Endothelial cell of umbilical vein (primary cell): ENCODE measurements around the gene KCNA2.

Source experiments
- EZH2 ChIP-seq: IDR thresholded peaks from 2 replicates; pipeline ENCODE4 v1.6.1; 2012; ENCODE audit warnings: borderline replicate concordance, low read depth, mild to moderate bottlenecking, moderate library complexity, low read length, inconsistent platforms; ENCODE audit not compliant: severe bottlenecking
- FOS ChIP-seq: IDR thresholded peaks from 2 replicates; pipeline ENCODE4 v1.6.1; 2011; ENCODE audit warnings: mild to moderate bottlenecking, low read length, moderate library complexity, borderline replicate concordance; ENCODE audit not compliant: insufficient read depth
- JUN ChIP-seq: IDR thresholded peaks from 2 replicates; pipeline ENCODE4 v1.6.1; 2011; ENCODE audit warnings: borderline replicate concordance, low read depth; ENCODE audit not compliant: insufficient read length, insufficient read depth
- POLR2A ChIP-seq: IDR thresholded peaks from 2 replicates; pipeline ENCODE4 v1.6.1; 2012; ENCODE audit warnings: low read depth, mild to moderate bottlenecking, control low read depth, low read length
- POLR2AphosphoS5 ChIP-seq: IDR thresholded peaks from 2 replicates; pipeline ENCODE4 v1.6.1; 2012; ENCODE audit warnings: low read depth, mild to moderate bottlenecking, control low read depth, low read length, moderate library complexity; ENCODE audit not compliant: insufficient read depth
- TF ChIP-seq, protein P1 (sequence below), 2 donors: IDR thresholded peaks; 1 replicate in 1 of 2; 2 replicates in 1 of 2; pipeline ENCODE4 v1.5.1; 2011; ENCODE audit warnings: low read length in 2 of 2, mild to moderate bottlenecking in 2 of 2, moderate library complexity in 2 of 2, control low read depth in 1 of 2, inconsistent platforms in 1 of 2, low read depth in 1 of 2; ENCODE audit not compliant: insufficient read depth in 1 of 2; ENCODE audit errors: extremely low read depth in 1 of 2
- TF ChIP-seq, protein P2 (sequence below): IDR thresholded peaks from 2 replicates; pipeline ENCODE4 v1.6.1; 2011; ENCODE audit not compliant: insufficient read depth, insufficient read length

DNA sequence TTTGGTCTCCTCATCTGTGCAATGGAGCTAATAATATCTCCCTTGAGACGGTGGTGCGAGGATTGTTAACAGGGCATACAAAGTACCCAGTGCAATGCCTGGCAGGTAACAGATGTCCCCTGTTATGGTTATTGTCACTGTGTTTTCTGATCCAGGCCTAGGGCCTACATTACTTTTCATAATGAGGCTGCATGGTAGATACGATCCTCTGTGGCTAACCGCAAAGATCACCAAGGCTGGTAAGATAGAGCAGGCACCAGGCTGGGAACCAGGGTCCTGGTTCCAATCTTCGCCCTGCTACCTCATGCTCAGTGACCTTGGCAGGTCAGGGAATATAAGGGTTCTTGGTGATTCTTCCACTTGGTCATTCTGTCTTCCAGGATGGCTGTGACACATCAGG is 22.7 kb downstream of the KCNA2 start:
- no peak for TF ChIP-seq EZH2
- TF ChIP-seq, protein P1, sequence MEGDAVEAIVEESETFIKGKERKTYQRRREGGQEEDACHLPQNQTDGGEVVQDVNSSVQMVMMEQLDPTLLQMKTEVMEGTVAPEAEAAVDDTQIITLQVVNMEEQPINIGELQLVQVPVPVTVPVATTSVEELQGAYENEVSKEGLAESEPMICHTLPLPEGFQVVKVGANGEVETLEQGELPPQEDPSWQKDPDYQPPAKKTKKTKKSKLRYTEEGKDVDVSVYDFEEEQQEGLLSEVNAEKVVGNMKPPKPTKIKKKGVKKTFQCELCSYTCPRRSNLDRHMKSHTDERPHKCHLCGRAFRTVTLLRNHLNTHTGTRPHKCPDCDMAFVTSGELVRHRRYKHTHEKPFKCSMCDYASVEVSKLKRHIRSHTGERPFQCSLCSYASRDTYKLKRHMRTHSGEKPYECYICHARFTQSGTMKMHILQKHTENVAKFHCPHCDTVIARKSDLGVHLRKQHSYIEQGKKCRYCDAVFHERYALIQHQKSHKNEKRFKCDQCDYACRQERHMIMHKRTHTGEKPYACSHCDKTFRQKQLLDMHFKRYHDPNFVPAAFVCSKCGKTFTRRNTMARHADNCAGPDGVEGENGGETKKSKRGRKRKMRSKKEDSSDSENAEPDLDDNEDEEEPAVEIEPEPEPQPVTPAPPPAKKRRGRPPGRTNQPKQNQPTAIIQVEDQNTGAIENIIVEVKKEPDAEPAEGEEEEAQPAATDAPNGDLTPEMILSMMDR (IDR thresholded peaks at IDR 0.05; ENCODE audit: extremely low read depth in 1 of 2, insufficient read depth in 1 of 2, low read depth in 1 of 2, low read length in 2 of 2), result no peak
- TF ChIP-seq POLR2AphosphoS5, result no peak
- TF ChIP-seq POLR2A, result no peak
- TF ChIP-seq, protein P2, sequence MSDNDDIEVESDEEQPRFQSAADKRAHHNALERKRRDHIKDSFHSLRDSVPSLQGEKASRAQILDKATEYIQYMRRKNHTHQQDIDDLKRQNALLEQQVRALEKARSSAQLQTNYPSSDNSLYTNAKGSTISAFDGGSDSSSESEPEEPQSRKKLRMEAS, result no peak
- TF ChIP-seq FOS, result no peak
- no peak for TF ChIP-seq JUN
